NCI-H2171 (cell line): ENCODE results near the gene ADAM19.

Experiments
- DNase-seq: peaks from one replicate; lab custom pipeline; 2025; lab: John Stamatoyannopoulos, UW

The ADAM19 gene

GRCh38 chr5:157516006-157516405 lies 59.6 kb downstream of the ADAM19 start:
- DNase-seq: no peak

DNA sequence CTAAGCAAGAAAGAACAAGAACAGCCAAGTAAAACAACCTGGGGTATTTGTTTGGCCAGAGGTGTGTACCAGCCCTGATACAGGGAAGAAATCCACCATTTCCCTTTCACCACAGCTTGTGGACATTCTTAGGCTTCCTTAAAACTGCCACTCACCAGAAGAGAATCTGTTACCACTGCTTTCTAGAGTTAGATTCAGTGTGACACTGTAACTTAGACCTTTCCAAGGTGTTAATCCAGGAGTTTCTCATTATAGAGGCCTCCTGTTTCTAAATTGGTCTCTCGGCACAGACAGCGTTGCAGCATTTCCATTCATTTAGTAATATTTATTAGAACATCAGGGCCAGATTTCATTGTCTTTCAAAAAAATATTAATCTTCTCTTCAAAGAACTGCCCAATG lies 60.6 kb downstream of the ADAM19 start:
- no peak for DNase-seq

DNA sequence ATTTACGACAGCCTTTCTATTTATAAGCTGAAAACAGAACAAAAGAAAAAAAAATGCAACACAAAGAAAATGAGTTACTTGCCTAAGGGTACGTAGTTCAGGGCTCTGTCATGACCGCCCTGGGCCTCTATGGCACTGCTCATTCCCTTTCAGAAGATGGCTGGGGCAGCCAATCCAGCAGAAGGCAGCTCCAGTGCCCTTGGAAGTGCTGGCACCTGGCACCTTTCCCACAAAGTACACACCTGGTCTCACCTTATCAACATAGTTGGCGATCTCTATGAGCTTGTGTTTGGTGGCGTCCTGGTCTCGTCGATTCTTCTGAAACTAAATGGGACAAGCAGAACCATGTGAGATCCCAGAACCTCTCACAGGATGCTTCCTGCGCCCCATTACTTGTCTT lies 62.4 kb downstream of the ADAM19 start:
- DNase-seq: no peak

DNA sequence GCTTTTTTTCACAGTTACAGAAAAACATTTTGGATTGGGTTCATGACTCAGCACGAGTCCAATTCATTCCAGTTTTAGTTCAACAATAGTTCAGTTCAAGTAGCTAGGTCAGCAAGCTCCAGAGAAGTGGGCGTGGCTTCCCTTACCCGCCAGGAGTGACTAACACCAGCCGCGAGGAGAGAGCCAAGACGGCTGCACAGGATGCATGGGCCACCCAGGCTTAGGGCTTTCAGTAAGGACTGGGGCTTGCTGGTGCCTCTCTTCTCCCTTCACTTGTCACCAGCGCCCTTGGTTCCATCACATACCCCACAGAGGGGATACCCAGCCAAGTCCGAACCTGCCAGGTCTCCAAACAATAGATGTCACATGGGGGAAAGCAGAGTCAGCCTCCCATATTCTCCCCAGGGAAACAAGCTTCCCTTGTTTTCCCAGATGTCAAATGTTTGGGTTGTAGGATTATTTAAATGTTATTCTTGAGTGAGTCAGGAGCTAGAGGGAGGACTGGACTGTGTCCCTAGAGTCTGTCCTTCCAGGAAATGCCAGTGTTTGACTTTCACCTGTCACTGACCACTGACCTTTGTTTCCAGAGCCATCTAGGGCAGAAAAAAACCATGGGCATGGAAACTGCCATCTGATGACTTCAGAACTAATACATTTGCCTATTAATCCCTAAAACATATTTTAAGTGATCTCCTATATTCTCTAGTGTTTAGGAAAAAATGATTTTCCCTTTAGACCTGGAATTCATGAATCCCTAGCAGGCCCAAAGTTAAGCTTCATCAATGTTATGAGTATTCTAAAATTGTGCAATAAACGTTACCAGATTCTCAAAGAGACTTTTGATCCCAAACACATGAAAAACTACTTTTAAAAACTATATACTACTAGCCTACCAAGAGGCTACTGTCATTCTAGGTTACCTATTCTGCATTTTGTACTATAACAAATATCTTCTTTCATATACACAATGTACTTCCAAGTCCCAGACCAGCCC lies 63.6 kb downstream of the ADAM19 start:
- peak; percentile 24 for DNase-seq

GRCh38 chr5:157510682-157511081 lies 64.9 kb downstream of the ADAM19 start:
- no peak for DNase-seq

- DNase-seq: no peak
Measured at GRCh38 chr5:157509587-157509986, 66.0 kb downstream of the ADAM19 start.

GRCh38 chr5:157509093-157509492 lies 66.5 kb downstream of the ADAM19 start:
- DNase-seq: no peak

GRCh38 chr5:157506981-157507780 lies 68.4 kb downstream of the ADAM19 start:
- DNase-seq: no peak

DNA sequence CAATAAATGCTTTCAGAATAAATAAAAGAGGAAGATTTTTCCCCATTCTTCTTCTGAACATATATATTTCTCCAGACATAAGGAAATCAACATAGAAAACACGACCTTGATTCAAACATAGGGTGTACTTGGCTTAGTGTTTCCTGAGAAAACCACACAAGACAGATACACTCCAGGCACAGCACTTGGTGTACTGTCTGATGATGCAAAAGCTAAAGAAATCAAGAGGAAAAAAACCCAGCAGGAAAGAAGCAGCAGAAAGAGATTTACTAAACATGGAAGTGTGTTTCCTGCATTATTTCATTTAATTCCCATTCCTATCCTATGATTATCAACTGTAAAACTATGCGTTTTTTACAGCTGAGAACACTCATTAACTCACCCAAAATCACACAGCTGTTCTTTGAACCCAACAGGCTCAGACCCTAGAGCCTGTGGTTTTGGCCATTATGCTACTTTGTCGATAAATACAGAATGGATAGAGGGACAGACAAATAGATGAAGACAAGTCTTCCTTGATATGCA lies 69.4 kb downstream of the ADAM19 start:
- DNase-seq: no peak

DNA sequence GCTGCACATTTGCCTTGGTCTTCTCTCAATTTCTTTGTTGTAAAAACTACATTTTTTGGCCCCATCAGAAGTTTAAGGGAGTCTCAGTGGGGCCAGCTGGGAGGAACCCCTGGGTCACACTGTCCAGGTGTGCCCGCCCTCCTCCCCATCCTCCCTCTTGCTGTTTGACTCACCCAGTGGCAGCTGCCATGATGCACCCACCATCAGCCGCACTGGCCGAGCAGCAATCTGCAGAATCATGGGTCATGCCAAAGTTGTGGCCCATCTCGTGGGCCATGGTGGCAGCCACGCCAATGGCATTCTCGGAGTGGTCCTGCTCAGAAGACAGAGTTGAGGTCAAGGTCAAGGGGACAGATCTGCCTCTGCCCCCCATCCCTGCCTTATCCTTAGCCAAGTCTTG lies 70.1 kb downstream of the ADAM19 start:
- DNase-seq: no peak

GRCh38 chr5:157504053-157504452 lies 71.5 kb downstream of the ADAM19 start:
- no peak for DNase-seq

DNA sequence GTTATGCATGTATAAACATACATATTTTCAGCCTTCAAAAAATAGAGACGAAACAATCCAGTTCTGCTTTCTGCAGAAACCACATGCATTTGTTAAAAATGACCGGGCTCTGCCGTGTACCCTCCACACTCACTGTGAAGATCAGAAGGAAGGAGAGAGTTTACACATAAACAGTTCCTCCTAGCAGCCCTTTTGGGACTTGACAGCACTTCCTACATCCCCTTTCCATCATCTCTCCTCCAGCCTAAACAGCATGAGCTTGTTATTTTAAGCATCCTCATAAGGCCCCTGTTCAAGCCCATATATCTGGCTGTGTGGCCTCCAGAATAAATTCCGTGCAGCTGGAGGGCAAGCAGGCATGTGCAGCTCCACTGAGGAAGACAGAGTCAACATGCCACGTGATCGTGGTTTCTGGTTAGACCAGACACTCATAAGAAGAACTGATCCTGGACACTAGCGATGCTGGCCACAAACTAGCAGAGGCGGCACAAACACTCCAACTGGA lies 73.4 kb downstream of the ADAM19 start:
- no peak for DNase-seq

DNA sequence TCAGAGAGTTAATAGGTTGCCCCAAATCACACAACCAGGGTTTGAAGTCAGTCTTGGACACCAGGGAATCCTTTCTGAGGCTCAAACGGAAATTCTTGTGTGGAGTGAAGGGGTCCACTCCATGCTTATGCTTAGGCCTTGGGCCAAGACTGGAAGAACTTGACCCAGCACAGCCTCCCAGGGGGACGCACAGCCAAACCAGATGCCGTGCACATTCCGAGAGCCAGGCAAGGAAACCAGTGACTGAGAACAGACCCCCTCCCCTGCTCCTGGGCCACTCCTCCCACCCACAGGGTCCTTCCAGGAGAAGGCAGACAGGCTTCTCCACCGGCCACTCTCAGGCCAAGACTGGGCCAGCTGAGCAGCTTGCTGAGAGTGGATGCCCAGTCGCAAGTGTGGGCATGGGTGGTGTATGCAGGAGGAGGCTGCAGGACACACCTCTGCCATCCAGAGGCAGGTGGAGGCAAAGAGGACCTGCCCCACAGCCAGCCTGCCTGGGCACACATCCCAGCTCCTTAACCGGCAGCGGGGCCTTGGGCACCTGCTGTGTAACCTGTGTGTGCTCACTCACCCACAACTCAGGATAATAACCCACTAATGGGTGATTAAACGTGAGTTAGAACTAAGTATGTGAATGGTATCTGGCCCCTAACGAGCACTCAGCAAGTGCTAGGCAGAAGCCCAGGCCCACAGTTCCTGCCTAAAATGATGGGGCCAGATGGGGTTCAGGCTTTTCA lies 77.5 kb downstream of the ADAM19 start:
- peak; percentile 4 for DNase-seq

- DNase-seq: no peak
Measured at GRCh38 chr5:157496864-157497263, 78.7 kb downstream of the ADAM19 start.

- DNase-seq: no peak
Measured at GRCh38 chr5:157494178-157494832, 81.3 kb downstream of the ADAM19 start.

- no peak for DNase-seq
Measured at GRCh38 chr5:157492886-157493285, 82.7 kb downstream of the ADAM19 start.

DNA sequence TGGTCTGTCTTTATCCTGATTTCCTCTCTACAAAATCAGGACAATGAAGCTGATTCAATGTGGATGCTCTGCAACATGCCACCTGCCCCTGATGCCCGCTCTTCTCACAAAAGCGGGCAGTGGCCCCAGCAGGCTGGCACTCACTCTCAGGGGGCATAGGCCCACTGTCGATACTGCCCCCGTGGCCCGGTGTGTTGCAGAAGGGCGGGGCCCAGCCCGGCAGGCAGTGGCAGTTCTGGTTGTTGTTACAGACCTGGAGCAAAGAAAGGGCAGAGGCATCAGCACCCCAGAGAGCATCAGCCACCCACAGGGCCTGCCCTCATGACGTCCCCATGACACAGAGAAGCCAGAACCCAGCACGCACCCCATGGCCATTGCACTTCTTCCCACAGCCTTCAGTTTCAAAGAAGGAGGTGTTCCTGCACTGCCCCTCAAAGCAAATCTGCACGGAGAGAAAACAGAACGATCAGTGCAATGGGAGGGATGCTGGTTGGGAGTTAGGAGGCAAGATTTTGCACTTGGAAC lies 84.0 kb downstream of the ADAM19 start:
- DNase-seq: no peak

GRCh38 chr5:157487358-157487757 lies 88.2 kb downstream of the ADAM19 start:
- no peak for DNase-seq

DNA sequence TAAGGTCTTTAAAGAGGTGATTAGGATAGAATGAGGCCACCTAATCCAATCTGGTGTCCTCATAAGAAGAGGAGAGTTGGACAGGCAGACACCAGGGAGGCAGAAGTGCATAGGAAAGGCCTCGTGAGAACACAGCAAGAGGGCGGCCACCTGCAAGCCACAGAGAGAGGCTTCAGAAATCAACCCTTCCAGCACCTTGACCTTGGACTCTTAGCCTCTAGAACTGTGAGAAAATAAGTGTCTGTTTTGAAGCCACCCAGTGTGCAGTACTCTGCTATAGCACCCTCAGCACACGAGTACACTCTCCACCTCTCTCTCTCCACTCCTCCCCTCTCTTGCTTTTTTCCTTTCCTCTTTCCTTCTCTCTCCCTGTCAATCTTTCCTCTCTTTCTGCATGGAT lies 88.7 kb downstream of the ADAM19 start:
- no peak for DNase-seq

GRCh38 chr5:157486221-157486681 lies 89.3 kb downstream of the ADAM19 start:
- no peak for DNase-seq

DNA sequence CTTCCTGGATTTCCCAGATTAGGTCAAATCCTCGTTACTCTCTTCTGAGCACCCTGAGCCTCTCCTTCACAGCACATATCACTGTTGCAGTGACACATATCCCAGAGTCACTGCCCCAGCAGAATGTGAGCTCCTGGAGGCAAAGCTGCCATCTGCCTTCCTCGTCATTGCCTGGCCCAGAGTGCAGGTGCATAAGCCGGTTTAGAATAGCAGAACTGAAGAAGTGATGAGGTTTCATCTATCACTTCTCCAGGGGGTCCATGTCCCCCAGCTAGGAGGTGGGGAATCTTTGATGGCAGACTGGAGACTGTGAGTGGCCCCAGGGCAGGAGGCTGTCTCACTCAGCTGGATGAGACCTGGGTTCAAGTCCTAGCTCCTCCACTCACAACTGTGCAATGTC lies 89.8 kb downstream of the ADAM19 start:
- no peak for DNase-seq
